ENCODE results near the gene CBLN1.
"Not testable (repeated sequence)": the region's sequence is repeated elsewhere in the genome, so short reads cannot be mapped to it uniquely, and the experiment has no call there.

Gene CBLN1

GRCh38 chr16:49277766-49278566 lies 3.7 kb downstream of the CBLN1 start:
- no peak for DNase-seq (ENCODE audit: low spot score)

DNA sequence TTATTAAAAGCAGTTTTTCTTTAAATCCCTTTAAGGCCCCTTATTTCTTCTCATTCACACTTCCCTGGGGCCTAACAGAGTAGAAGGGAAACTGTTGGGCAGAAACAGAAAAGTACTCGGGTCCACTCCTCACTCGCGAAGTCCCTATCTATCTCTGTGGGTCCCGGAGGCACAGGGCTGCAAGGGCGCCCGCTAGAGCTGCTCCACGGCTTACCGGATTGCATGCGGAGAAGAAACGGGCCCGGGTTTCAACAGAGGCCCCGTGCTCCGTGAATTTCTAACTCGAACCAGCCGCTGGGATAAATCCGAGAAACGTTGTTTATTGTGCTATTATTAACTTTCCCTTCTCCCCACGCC lies 4.3 kb downstream of the CBLN1 start:
- DNase-seq (ENCODE audit: low spot score), result no peak

DNA sequence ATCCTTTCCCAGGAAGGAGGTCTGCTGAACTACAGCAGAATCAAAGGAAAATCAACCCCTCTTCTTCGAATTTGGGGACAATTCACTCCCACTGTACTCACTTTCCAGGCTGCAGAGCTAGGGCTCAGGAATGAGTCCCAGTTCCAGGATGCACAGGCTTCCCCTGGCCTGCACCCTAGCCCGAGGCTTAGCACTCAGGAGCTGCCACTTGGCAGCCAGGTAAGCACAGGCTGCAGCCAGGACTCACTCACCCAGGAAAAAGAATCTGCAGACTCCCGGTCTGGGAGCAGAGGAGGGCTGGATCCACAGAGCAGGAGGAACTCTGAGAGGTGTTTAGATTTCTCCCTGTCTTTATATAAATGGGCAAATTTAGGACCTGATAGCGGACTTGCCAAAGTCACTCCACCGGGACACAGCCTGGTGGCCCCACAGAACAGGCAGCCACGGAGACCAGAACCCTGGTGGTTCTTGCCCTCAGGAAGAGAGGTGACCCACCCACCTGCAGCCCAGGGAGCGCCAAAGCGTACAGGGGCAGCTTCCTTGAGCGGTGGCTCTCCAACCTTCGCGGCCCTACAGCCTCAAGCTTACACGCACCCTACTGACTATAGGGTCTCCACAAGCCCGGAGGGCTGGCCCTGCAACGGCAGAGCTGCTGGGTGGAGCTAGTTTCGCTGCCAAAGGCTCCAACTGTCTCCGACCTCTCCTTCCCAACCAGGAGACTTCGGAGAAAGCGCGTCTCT lies 4.8 kb downstream of the CBLN1 start:
- no peak for DNase-seq (ENCODE audit: low spot score)

GRCh38 chr16:49275870-49276269 lies 5.8 kb downstream of the CBLN1 start:
- DNase-seq (ENCODE audit: low spot score), result no peak

DNA sequence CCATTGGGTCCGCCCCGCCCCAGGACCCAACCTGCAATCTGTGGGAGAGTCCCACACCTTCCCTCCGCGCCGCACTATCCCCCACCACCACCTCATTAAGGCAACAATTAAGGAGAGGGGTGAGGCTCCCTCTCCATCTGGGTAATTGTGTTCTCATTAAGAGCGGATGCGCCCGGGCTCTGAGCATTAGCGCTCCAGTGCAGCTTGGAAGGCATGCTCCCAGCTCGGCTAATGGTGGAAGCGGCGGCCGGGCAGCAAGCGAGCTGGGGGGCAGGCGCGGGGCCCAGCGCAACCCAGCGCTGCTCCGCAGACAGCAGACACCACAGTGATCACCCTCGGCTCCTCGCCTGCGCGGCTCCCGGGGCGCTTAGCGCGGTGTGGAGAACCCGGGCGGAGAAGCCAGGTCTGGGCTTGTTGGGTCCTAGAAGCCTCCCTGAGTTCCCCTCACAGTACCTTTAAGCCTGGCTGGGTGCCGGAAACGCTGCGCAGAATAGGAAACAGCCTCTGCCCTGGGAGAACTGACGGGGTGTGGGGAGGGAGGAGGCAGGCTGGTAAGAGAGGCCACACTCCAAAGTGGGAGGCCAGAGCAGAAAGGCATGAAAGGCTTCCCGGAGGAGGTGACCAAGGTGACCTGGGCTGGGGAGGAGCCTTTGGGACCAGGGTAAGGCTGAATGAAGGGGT lies 6.4 kb downstream of the CBLN1 start:
- DNase-seq (ENCODE audit: low spot score), result no peak

GRCh38 chr16:49274591-49274990 lies 7.0 kb downstream of the CBLN1 start:
- DNase-seq (ENCODE audit: low spot score), result no peak

GRCh38 chr16:49273771-49274170 lies 7.9 kb downstream of the CBLN1 start:
- DNase-seq (ENCODE audit: low spot score), result no peak

GRCh38 chr16:49271363-49271762 lies 10.3 kb downstream of the CBLN1 start:
- no peak for DNase-seq (ENCODE audit: low spot score)

DNA sequence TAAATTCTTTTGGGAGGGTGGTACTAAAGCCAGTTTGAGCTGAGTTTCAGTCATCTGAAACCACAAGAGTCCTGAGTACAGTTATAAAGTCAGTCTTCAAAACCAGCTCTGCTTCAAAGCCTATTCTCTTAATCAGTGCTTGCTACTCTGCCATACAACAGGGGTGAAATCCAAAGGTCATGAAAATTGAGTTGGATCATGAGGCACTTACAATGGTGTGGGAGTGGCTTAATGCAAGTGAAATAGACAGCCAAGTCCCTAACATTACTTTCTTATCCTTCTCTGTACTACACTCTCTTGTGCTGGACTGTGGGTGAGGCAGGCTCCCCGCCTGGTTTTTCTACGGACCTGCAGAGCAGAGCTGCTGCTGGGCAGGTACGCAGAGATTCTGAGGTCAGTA lies 12.4 kb downstream of the CBLN1 start:
- DNase-seq (ENCODE audit: low spot score), result no peak

DNA sequence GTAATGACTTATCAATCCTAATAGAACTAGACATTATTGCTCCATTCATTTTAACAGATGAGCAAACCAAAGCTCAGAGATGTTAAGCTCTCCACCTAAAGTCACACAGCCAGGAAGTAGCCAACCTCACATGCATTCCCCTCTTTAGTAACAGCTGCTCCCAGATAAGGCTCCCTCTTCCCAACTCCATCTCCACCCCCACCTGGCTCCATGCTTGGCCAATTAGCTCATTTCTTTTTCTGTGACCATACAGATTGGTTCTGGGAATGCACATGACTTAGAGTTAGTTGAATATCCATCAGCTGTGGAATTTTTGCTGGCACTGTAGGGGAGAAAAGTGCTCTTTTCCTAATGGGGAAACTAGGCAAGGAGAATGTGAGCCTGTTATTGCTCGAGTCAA lies 13.0 kb downstream of the CBLN1 start:
- DNase-seq (ENCODE audit: low spot score), result no peak

GRCh38 chr16:49262501-49262900 lies 19.1 kb downstream of the CBLN1 start:
- no peak for DNase-seq (ENCODE audit: low spot score)

DNA sequence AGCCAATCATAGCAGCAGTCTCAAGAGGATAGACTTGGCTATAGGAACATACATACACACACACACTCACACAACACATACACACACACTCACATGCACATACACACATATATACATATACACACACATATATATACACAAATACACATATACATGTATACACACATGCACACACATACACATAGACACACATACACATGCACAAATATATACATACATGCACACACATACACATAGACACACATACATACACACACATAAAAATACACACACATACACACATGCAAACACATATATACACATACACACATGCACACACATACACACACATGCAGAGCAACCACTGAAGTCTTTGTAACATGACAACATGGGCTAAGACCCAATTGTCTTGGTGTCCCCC lies 19.7 kb downstream of the CBLN1 start:
- DNase-seq (ENCODE audit: low spot score), result no peak

- no peak for DNase-seq (ENCODE audit: low spot score)
Observed at GRCh38 chr16:49260956-49261530, 20.6 kb downstream of the CBLN1 start.

DNA sequence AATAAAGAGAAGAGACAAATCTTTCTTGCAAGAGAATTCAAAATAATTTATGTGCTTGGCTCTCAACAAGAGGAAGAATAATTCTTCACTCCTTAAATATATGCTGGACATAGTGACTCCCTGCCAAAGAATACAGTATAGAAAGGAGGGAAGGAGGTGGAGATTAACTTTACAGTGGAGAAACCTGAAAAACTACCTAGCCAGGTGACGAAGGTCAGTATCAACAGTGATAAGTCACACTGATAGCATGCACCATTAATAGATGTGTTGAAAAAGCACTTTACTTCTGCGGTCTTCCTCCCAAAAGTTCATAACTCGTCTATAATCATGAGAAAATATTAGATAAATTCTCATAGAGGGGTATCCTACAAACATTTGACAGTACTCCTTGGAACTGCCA lies 21.4 kb downstream of the CBLN1 start:
- DNase-seq (ENCODE audit: low spot score), result no peak

GRCh38 chr16:49259330-49259729 lies 22.3 kb downstream of the CBLN1 start:
- no peak for DNase-seq (ENCODE audit: low spot score)

DNA sequence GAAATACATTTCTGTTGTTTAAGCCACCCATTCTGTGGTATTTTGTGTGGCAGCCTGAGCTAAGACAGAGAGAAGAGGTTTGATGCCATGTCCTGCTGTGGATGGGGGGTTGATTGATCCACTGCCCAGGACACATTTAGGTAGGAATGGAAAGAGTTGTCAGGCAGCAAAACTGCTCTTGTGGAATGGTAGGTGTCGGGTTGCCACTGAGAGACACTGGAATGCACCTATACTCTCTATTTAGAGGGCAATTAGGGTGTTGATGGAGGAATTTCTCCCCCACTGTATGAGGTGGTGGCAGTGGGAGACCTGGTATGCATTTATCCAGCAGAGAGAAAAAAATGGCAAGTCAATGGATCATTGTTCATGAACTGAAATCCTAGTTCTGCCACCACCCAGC lies 30.9 kb downstream of the CBLN1 start:
- no peak for DNase-seq (ENCODE audit: low spot score)

- no peak for DNase-seq (ENCODE audit: low spot score)
Observed at GRCh38 chr16:49248227-49248626, 33.4 kb downstream of the CBLN1 start.

DNA sequence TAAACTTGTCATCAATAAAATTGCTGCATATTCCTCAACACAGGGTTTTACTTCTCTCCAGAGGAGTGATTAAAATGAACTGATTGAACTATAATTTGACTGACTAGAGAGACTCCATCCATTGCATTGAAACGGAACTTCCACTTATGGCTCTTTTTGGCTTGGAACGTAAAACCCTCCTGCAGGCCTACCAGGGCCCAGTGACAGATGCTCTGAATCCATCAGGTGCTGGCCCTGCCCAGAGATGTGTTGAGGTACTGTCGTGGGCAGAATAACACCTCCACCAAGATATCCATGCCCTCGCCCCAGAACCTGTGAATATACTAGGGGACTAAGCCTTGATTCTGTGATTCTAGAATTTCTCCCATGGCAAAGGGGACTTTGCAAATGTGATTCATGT lies 45.4 kb downstream of the CBLN1 start:
- no peak for DNase-seq (ENCODE audit: low spot score)

DNA sequence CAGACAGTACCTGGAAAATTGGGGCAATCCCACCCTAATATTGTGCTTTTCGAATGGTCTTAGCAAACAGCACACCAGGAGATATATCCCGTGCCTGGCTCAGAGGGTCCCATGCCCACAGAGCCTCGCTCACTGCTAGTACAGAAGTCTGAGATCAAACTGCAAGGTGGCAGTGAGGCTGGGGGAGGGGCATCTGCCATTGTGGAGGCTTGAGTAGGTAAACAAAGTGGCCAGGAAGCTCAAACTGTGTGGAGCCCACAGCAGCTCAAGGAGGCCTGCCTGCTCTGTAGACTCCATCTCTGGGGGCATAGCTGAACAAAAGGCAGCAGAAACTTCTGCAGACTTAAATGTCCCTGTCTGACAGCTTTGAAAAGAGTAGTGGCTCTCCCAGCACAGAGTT lies 53.3 kb downstream of the CBLN1 start:
- not testable (repeated sequence) for DNase-seq (ENCODE audit: low spot score)

Measured in CD4-positive, alpha-beta T cell treated with Interleukin-6 at 100 ng/mL for 8 hours (primary cell).